Transverse colon (tissue), 3 donors: ENCODE data around the gene AFF1.

ENCODE experiments used
- EP300 ChIP-seq: sonication (generic); formaldehyde crosslinking; IDR thresholded peaks from one replicate; pipeline ENCODE4 v1.6.1; 2017; ENCODE audit warnings: antibody characterized with exemption, low read depth
- TF ChIP-seq, protein P1 (sequence below), 5 experiments: fragments of 200-600 bp in 3 of 5; fragments of 450-650 bp in 2 of 5; sonication (generic) in 3 of 5; IDR thresholded peaks; 1 replicate in 2 of 5; 2 replicates in 3 of 5; pipeline ENCODE4 v1.5.1; 2016 to 2017; ENCODE audit warnings: antibody characterized with exemption in 5 of 5, inconsistent platforms in 3 of 5, mild to moderate bottlenecking in 2 of 5, moderate library complexity in 1 of 5

DNA sequence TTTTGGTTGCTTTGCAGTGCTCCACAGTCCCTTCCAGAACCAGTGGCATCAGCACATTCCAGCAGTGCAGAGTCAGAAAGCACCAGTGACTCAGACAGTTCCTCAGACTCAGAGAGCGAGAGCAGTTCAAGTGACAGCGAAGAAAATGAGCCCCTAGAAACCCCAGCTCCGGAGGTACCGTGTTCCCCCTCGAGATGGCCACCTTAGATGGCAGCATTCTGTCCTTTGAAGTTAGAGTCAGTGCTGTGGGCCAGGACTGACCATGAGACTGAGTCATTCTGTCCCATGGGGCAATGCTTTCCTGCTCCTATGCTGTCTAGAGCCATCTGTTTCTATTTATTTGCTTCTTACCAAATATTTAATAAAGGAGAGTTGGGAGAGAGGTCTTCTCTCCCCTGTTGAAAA is 173.3 kb downstream of the AFF1 start:
- no peak for TF ChIP-seq EP300
- TF ChIP-seq, protein P1, sequence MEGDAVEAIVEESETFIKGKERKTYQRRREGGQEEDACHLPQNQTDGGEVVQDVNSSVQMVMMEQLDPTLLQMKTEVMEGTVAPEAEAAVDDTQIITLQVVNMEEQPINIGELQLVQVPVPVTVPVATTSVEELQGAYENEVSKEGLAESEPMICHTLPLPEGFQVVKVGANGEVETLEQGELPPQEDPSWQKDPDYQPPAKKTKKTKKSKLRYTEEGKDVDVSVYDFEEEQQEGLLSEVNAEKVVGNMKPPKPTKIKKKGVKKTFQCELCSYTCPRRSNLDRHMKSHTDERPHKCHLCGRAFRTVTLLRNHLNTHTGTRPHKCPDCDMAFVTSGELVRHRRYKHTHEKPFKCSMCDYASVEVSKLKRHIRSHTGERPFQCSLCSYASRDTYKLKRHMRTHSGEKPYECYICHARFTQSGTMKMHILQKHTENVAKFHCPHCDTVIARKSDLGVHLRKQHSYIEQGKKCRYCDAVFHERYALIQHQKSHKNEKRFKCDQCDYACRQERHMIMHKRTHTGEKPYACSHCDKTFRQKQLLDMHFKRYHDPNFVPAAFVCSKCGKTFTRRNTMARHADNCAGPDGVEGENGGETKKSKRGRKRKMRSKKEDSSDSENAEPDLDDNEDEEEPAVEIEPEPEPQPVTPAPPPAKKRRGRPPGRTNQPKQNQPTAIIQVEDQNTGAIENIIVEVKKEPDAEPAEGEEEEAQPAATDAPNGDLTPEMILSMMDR (IDR thresholded peaks at IDR 0.05), result no peak
